Measurements from ENCODE around the gene PDE2A. TPM values are rescaled to one million over a fixed set of nuclear protein-coding genes. Genes with fewer than 3 reads are reported as not detected.

PDE2A gene
- total RNA-seq, 4 donors from 2014 or later = 40.2 to 69.6 (median 50.4) TPM

DNA sequence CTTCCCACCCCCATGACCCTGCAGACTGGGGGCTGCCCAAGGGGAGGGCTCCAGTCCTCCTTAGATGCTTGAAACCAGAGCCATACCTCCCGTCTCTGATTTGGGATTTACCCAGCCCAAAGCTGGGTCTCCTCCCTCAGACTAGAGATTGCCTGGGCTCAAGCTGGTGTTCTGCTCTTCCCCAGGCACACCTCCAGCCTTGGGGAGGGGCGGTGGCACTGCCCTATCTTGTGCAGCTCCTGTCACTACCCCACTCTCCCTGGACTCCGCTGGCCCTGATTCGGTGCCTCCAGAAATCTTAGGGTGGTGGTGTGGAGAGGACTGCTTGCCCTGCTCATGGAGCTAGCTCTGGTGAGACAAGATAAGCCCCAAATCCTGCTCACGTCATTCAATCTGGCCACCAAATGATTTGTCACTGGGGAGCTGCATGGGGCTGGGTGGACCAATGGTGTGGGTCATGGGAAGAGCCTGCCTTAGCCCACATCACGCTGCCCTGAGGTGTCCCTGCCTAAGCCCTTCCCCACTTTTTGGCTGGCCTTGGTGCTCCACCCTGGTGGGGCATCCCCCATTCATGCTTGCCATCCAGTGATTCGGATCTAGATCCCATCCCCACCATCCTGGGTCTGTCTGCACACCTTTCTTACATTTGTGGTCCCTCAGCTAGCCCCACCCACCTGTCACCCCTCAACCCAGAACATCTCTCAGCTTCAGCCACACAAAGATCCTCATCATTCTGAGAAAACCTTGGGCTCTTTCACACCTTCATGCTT is 87.7 kb downstream of the PDE2A start:
- DNase-seq = no peak
- 86 to 94% methylated on average over 6 to 7 of the region's 7 CpGs for WGBS, 2 donors
- intact Hi-C loops (cut with DNase I) = no loop called here
- Histone ChIP-seq H3K9me3 (no peaks in the 10 kb centered on the region), H3K36me3 (no peaks in the 10 kb centered on the region), H3K4me1 (peaks cover 7 to 26% of the 10 kb centered on the region in 2 donors), H3K4me3 (replicated peaks in 1 of 3) (no peak overlapping the region), H3K27ac (no peak overlapping the region), H3K27me3 (no peaks in the 10 kb centered on the region)
- no peak for TF ChIP-seq CTCF (IDR thresholded peaks at IDR 0.05)
- TF ChIP-seq POLR2A (IDR thresholded peaks at IDR 0.05) = no peak

DNA sequence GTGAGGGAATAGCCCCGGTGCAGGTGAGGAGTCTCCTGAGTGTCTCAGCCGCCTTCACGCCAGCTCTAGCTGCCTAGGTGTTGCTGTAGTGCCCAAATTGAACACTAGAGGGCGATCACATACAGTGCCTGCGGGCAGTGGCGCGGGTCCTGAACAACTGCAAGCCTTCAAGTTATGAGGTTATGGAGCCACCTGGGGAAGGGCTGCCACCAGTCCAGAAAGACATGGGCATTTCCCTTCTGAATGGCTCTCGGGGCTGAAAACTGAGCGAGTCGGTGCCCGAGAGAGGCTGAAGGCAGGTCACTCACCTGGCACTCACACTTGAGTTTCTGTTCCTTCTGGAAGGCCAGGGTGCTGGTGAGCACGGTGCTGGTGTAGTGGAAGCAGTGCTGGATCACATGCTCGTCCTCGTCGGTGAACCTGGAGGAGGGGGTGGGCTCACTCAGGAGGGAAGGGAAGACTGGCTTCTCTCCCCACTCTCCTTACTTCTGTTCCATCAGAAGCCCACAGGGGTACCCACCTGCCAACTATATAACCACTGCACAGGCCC is 88.4 kb downstream of the PDE2A start:
- Histone ChIP-seq H3K27ac (no peak overlapping the region), H3K36me3 (no peaks in the 10 kb centered on the region), H3K4me3 (replicated peaks in 1 of 3) (no peak overlapping the region), H3K27me3 (no peaks in the 10 kb centered on the region), H3K9me3 (no peaks in the 10 kb centered on the region), H3K4me1 (peaks cover 7 to 26% of the 10 kb centered on the region in 2 donors)
- DNase-seq = peak; percentile 75 to 77
- intact Hi-C loops (cut with DNase I) = no loop called here
- 5 to 8% methylated on average over 13 to 15 of the region's 15 CpGs for WGBS, 2 donors
- TF ChIP-seq POLR2A (IDR thresholded peaks at IDR 0.05) = no peak
- TF ChIP-seq CTCF (IDR thresholded peaks at IDR 0.05) = peak; percentile 82 to 92 (median 90)

GRCh38 chr11:72584939-72585597 is 89.2 kb downstream of the PDE2A start:
- H3K4me1 ChIP-seq = peaks cover 1 to 21% of the 10 kb centered on the region in 2 donors
- peak in 1 of 2 donors; percentile 12 for DNase-seq
- H3K4me3 ChIP-seq (replicated peaks in 1 of 3) = no peak overlapping the region
- intact Hi-C loops (cut with DNase I) = no loop called here
- no peak for TF ChIP-seq POLR2A (IDR thresholded peaks at IDR 0.05)
- no peak for TF ChIP-seq CTCF (IDR thresholded peaks at IDR 0.05)
- 46 to 50% methylated on average over 10 to 12 of the region's 12 CpGs for WGBS, 2 donors
- no peaks in the 10 kb centered on the region for H3K27me3 ChIP-seq
- H3K9me3 ChIP-seq = no peaks in the 10 kb centered on the region
- H3K36me3 ChIP-seq = no peaks in the 10 kb centered on the region
- H3K27ac ChIP-seq = no peak overlapping the region

DNA sequence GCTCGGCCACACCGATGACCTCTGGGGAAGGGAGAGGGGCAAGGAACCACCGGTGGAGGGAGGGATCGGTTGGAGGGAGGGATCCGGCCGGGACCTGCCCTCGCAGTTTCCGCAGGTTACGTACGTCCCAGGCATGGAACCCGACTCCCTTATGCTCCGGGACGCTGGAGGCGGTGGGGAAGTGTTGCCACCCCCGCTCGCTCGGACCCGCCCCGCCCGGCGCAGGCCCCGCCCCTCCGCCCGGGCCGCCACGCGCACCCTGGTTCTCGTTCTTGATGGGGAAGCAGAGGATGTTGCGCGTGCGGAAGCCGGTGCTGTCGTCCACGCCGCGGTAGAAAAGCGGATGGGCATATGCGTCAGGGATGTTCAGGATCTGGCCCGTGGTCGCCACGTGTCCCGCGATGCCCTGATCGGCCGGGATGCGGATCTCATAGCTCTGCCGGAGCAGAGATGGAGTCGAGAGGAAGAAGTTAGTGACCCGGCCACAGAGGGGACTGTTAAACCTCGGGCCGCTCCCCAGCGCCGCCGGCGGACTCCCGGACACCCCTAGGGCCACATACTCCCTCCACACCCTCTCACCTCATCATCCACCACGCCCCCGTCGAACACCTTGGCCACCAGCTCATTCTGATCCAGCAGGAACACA is 89.8 kb downstream of the PDE2A start:
- Histone ChIP-seq H3K27ac (no peak overlapping the region), H3K4me3 (replicated peaks in 1 of 3) (no peak overlapping the region)
- DNase-seq = peak; percentile 13 to 27

More for the DNA sequence above, 89.8 kb downstream of the PDE2A start:
- intact Hi-C loops (cut with DNase I) = no loop called here
- H3K27me3 ChIP-seq = no peaks in the 10 kb centered on the region
- 9 to 35% methylated on average over 27 to 47 of the region's 59 CpGs for WGBS, 2 donors
- no peaks in the 10 kb centered on the region for H3K36me3 ChIP-seq
- TF ChIP-seq POLR2A (IDR thresholded peaks at IDR 0.05) (no peak), CTCF (IDR thresholded peaks at IDR 0.05) (no peak)
- H3K9me3 ChIP-seq = no peaks in the 10 kb centered on the region
- H3K4me1 ChIP-seq = peaks cover 0 to 16% of the 10 kb centered on the region in 2 donors
